22Rv1 (cell line): ENCODE results near the gene DCLK2.

Experiments
- ZFX ChIP-seq: fragments of 450-650 bp; IDR thresholded peaks from 2 replicates; pipeline ENCODE4 v1.6.1; 2017; ENCODE audit warnings: antibody characterized with exemption, borderline replicate concordance
- TF ChIP-seq, protein P1 (sequence below): fragments of 450-650 bp; IDR thresholded peaks from 2 replicates; pipeline ENCODE4 v1.5.1; 2017; ENCODE audit warnings: mild to moderate bottlenecking

DNA sequence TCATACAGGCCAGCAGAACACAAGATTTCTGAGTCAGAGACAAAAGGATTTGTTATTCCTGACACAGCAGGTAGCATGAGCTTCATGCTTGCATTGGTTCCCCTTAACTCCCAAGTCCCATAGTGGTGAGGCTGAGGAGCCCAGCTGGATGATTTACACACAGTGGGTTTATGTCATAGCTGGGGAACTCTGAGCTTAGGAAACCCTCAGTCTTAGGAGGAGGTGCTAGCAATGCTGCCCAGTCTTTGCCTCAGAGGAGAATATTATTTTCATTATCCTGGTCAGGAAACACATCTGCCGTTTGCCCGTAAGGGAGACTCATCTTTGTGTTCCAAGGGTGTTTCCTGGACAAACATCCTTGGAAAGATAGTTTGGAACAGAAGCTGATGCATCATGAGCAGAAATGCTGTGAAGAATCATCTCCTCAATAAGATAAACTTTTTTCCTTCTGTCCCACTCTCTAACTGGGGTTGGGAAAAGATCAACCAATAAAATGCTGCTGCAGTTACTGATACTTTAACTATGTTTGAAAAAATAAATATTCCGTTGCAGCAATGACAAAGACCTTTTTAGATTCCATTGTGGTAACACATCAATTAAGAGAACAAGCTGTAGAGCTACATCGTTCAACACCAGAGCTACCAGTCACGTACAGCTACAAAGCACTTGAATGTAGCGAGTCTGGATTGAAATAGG lies 146.8 kb downstream of the DCLK2 start:
- TF ChIP-seq, protein P1, sequence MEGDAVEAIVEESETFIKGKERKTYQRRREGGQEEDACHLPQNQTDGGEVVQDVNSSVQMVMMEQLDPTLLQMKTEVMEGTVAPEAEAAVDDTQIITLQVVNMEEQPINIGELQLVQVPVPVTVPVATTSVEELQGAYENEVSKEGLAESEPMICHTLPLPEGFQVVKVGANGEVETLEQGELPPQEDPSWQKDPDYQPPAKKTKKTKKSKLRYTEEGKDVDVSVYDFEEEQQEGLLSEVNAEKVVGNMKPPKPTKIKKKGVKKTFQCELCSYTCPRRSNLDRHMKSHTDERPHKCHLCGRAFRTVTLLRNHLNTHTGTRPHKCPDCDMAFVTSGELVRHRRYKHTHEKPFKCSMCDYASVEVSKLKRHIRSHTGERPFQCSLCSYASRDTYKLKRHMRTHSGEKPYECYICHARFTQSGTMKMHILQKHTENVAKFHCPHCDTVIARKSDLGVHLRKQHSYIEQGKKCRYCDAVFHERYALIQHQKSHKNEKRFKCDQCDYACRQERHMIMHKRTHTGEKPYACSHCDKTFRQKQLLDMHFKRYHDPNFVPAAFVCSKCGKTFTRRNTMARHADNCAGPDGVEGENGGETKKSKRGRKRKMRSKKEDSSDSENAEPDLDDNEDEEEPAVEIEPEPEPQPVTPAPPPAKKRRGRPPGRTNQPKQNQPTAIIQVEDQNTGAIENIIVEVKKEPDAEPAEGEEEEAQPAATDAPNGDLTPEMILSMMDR, result no peak
- no peak for TF ChIP-seq ZFX
